ENCODE measurements around the gene LEFTY1. TPM values are rescaled to one million over a fixed set of nuclear protein-coding genes. Genes with fewer than 3 reads are reported as not detected.

LEFTY1 gene
- total RNA-seq, 1 donor from 2014 or later = not detected

DNA sequence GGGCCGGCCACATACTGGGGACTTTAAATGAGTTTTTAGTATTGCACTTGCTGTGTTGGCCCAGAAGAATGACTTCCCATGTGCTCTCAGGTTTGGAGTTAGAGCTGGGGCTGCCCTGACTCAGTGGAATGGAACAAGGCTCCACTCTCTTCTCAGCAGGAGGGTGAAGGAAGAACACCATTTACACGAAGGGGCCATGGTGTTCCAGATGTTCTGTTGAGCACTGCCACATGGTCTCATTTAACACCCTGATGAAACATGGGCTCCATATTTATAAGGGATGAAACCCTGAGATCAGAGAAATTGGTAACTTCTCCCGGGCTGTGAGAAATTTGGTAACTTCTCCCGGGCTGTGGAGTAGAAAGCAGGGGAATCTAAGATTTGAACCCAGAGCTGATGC lies 29.3 kb upstream of the LEFTY1 start:
- Histone ChIP-seq H3K4me3 (no peak overlapping the region), H3K4me1 (peaks cover 29% of the 10 kb centered on the region), H3K36me3 (peaks cover 54% of the 10 kb centered on the region), H3K9me3 (no peaks in the 10 kb centered on the region), H3K27ac (no peak overlapping the region), H3K27me3 (ENCODE audit: low read depth) (no peaks in the 10 kb centered on the region)
- no peak for DNase-seq
- intact Hi-C loops (cut with DNase I) = no loop called here
- ATAC-seq = no peak
- TF ChIP-seq, protein P1, sequence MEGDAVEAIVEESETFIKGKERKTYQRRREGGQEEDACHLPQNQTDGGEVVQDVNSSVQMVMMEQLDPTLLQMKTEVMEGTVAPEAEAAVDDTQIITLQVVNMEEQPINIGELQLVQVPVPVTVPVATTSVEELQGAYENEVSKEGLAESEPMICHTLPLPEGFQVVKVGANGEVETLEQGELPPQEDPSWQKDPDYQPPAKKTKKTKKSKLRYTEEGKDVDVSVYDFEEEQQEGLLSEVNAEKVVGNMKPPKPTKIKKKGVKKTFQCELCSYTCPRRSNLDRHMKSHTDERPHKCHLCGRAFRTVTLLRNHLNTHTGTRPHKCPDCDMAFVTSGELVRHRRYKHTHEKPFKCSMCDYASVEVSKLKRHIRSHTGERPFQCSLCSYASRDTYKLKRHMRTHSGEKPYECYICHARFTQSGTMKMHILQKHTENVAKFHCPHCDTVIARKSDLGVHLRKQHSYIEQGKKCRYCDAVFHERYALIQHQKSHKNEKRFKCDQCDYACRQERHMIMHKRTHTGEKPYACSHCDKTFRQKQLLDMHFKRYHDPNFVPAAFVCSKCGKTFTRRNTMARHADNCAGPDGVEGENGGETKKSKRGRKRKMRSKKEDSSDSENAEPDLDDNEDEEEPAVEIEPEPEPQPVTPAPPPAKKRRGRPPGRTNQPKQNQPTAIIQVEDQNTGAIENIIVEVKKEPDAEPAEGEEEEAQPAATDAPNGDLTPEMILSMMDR (IDR thresholded peaks at IDR 0.05) = no peak

DNA sequence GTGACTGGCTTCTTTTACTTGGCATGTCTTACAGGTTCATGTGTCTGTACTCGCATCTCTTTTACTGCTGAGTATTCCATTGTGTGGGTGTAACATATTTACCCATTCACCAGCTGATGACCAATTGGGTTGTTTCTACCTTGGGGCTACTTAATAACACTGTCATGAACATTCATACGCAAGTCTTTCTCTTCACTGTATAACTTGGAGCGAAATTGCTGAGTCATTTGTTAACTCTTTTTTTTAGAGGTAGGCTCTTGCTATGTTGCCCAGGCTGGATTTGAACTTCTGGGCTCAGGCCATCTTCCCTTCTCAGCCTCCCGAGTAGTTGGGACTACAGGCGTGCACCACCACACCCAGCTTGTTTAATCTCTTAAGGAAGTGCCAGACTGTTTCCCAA lies 28.6 kb upstream of the LEFTY1 start:
- H3K4me1 ChIP-seq = peaks cover 21% of the 10 kb centered on the region
- no peaks in the 10 kb centered on the region for H3K27me3 ChIP-seq (ENCODE audit: low read depth)
- H3K9me3 ChIP-seq = no peaks in the 10 kb centered on the region
- H3K27ac ChIP-seq = no peak overlapping the region
- ATAC-seq (no peak), DNase-seq (no peak)
- H3K4me3 ChIP-seq = no peak overlapping the region
- intact Hi-C loops (cut with DNase I) = no loop called here
- peaks cover 54% of the 10 kb centered on the region for H3K36me3 ChIP-seq
- TF ChIP-seq, protein P1 (IDR thresholded peaks at IDR 0.05) = no peak

DNA sequence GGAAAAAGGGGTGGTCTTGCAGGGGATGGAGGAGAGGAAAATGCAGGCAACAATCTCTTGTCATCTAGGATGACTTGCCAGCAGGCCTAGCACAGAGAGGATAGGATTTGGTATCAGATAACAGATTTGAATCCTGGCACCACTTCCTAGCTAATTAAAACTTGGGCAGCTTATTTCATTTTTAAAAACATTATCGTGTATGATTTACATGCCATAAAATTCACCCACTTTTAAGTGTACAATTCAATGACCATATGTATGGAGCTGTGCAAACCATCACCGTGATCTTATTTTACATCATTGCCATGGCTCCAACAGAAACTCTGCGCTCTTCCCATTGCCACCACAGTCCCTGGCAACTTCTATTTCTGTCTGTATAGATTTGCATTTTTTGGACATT lies 28.2 kb upstream of the LEFTY1 start:
- Histone ChIP-seq H3K27ac (no peak overlapping the region), H3K9me3 (no peaks in the 10 kb centered on the region), H3K4me1 (peaks cover 17% of the 10 kb centered on the region), H3K27me3 (ENCODE audit: low read depth) (no peaks in the 10 kb centered on the region), H3K36me3 (peaks cover 51% of the 10 kb centered on the region), H3K4me3 (no peak overlapping the region)
- no peak for DNase-seq
- intact Hi-C loops (cut with DNase I) = no loop called here
- TF ChIP-seq, protein P1 (IDR thresholded peaks at IDR 0.05) = no peak
- no peak for ATAC-seq

DNA sequence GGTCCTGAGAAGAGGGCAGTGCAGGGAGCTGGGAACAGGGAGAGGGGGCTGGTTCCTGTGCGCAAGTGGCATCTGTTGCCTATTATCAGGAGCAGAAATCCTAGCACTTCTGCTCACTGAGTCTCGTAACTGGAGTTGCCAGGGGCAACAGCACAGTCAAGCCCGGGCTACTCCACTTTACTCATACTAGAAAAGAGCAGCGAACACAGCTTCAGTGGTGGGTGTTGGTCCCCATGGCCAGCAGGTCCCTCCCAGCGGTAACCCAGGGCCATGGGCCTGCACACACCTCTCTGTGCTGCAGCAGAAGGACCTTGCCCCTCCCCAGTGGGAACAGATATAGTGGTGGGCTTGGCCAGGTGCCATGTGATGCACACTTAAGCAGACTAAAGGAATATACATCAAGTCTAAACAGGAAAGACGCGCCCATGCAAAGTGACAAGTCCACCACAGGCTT lies 26.6 kb upstream of the LEFTY1 start:
- Histone ChIP-seq H3K4me1 (peaks cover 18% of the 10 kb centered on the region), H3K27ac (no peak overlapping the region), H3K4me3 (no peak overlapping the region), H3K27me3 (ENCODE audit: low read depth) (no peaks in the 10 kb centered on the region), H3K9me3 (no peaks in the 10 kb centered on the region), H3K36me3 (peaks cover 36% of the 10 kb centered on the region)
- DNase-seq (no peak), ATAC-seq (no peak)
- intact Hi-C loops (cut with DNase I) = no loop called here
- TF ChIP-seq, protein P1 (IDR thresholded peaks at IDR 0.05) = no peak

DNA sequence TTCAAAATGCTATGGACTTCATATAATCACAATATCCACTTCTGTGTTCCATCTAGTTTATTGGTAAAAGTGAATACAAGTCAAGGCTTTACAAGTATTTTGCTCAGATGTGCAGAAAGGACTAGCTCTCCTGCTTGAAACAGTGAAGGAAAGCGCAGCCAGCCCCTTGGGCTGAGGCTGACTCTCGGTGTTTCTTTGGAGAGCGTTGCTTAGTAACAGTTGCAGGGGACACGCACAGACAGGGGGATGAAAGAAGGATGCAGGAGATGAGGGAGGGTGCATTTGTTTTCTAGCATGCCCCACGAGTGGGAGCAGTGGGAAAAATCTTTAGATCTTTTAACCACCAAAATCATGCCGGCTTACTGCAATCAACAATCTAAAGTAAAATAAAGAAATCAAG lies 26.0 kb upstream of the LEFTY1 start:
- H3K36me3 ChIP-seq = peaks cover 33% of the 10 kb centered on the region
- H3K4me3 ChIP-seq = no peak overlapping the region
- TF ChIP-seq, protein P1 (IDR thresholded peaks at IDR 0.05) = no peak
- H3K27ac ChIP-seq = no peak overlapping the region
- peaks cover 12% of the 10 kb centered on the region for H3K4me1 ChIP-seq
- intact Hi-C loops (cut with DNase I) = no loop called here
- ATAC-seq (no peak), DNase-seq (no peak)
- no peaks in the 10 kb centered on the region for H3K9me3 ChIP-seq
- H3K27me3 ChIP-seq (ENCODE audit: low read depth) = no peaks in the 10 kb centered on the region

DNA sequence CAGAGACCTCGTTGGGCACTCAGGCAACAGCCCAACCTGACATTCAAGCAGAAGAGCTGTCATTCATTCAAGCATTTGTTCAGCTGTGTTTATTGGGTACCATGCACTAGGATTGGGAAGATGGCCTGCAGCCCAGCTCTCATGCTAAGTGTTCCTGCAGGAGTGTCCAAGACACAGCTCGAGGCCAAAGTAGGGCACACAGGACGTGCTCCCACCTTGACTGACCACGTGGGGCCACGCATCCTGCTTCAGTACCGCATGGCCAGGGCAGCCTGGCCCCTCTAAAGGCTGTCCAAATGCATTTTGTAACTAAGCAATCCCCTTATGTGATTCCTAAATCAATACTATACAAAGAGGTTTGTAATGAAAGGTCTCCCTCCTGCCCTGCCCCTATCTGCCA lies 25.4 kb upstream of the LEFTY1 start:
- no peak for DNase-seq

More for the DNA sequence above, 25.4 kb upstream of the LEFTY1 start:
- Histone ChIP-seq H3K4me1 (peaks cover 6% of the 10 kb centered on the region), H3K27me3 (ENCODE audit: low read depth) (no peaks in the 10 kb centered on the region), H3K4me3 (no peak overlapping the region), H3K36me3 (peaks cover 33% of the 10 kb centered on the region), H3K9me3 (no peaks in the 10 kb centered on the region), H3K27ac (no peak overlapping the region)
- ATAC-seq = no peak
- TF ChIP-seq, protein P1 (IDR thresholded peaks at IDR 0.05) = no peak
- intact Hi-C loops (cut with DNase I) = no loop called here

All from lower lobe of right lung (tissue), 2 donors.